ENCODE measurements around the gene CERK. TPM values are rescaled to one million over a fixed set of nuclear protein-coding genes. Genes with fewer than 3 reads are reported as not detected.

CERK gene
- total and polyA plus RNA-seq, 8 donors = 12.7 to 32.7 (median 29.5) TPM

GRCh38 chr22:46754110-46754799 is 16.2 kb upstream of the CERK start:
- peak overlapping the region in 1 of 4 donors; percentile 18 for H3K4me3 ChIP-seq

GRCh38 chr22:46753761-46754109 is 15.7 kb upstream of the CERK start:
- Histone ChIP-seq H3K36me3 (no peaks in the 10 kb centered on the region), H3K9me3 (no peaks in the 10 kb centered on the region), H3K27me3 (no peaks in the 10 kb centered on the region), H3K4me3 (peak overlapping the region in 1 of 4 donors; percentile 18), H3K4me1 (peaks cover 8 to 14% (median 9%) of the 10 kb centered on the region in 3 donors), H3K27ac (peak overlapping the region; percentile 38 to 89 (median 75))
- peak in 2 of 6 donors; percentile 53 to 54 for DNase-seq
- no peak for ATAC-seq
- no peak for TF ChIP-seq CTCF (IDR thresholded peaks at IDR 0.05)
- no peak for FAIRE-seq
- 83 to 85% methylated on average over 4 of the region's 4 CpGs for WGBS, 2 donors
- intact Hi-C loops (cut with DNase I) = loop anchor here in 1 of 3 donors (10.0 kb wide), 1 partner anchor 179 kb away; no protein-coding TSS in a partner anchor

More at GRCh38 chr22:46754110-46754799, 16.2 kb upstream of the CERK start:
- Histone ChIP-seq H3K27ac (peak overlapping the region; percentile 38 to 89 (median 75)), H3K4me1 (peaks cover 8 to 19% (median 13%) of the 10 kb centered on the region in 3 donors), H3K9me3 (no peaks in the 10 kb centered on the region), H3K36me3 (no peaks in the 10 kb centered on the region), H3K27me3 (no peaks in the 10 kb centered on the region)
- no peak for TF ChIP-seq CTCF (IDR thresholded peaks at IDR 0.05)
- FAIRE-seq (no peak), ATAC-seq (peak; percentile 90 to 93 (median 92)), DNase-seq (peak; percentile 89 to 97 (median 94))
- intact Hi-C loops (cut with DNase I) = loop anchor here in 1 of 3 donors (10.0 kb wide), 1 partner anchor 179 kb away; no protein-coding TSS in a partner anchor
- 19 to 21% methylated on average over 14 of the region's 14 CpGs for WGBS, 2 donors

GRCh38 chr22:46753360-46753759 is 15.3 kb upstream of the CERK start:
- FAIRE-seq (no peak), DNase-seq (no peak), ATAC-seq (no peak)
- no peak for TF ChIP-seq CTCF (IDR thresholded peaks at IDR 0.05)
- WGBS, 2 donors = 86 to 90% methylated on average over 8 of the region's 8 CpGs
- H3K27ac ChIP-seq = peak overlapping the region; percentile 38 to 89 (median 75)
- H3K9me3 ChIP-seq = no peaks in the 10 kb centered on the region
- H3K4me3 ChIP-seq = no peak overlapping the region
- no peaks in the 10 kb centered on the region for H3K36me3 ChIP-seq
- H3K4me1 ChIP-seq = peaks cover 8 to 10% (median 9%) of the 10 kb centered on the region in 3 donors
- no peaks in the 10 kb centered on the region for H3K27me3 ChIP-seq
- intact Hi-C loops (cut with DNase I) = loop anchor here in 1 of 3 donors (10.0 kb wide), 1 partner anchor 179 kb away; no protein-coding TSS in a partner anchor

GRCh38 chr22:46752988-46753310 is 14.9 kb upstream of the CERK start:
- ATAC-seq (no peak), DNase-seq (peak in 3 of 6 donors; percentile 51 to 65 (median 51)), FAIRE-seq (no peak)
- TF ChIP-seq CTCF (IDR thresholded peaks at IDR 0.05) = no peak
- no peak overlapping the region for H3K4me3 ChIP-seq
- no peaks in the 10 kb centered on the region for H3K9me3 ChIP-seq
- peaks cover 8 to 10% (median 9%) of the 10 kb centered on the region in 3 donors for H3K4me1 ChIP-seq
- intact Hi-C loops (cut with DNase I) = loop anchor here in 1 of 3 donors (10.0 kb wide), 1 partner anchor 178 kb away; no protein-coding TSS in a partner anchor
- WGBS, 2 donors = 94 to 95% methylated on average over 5 to 6 of the region's 6 CpGs
- H3K36me3 ChIP-seq = no peaks in the 10 kb centered on the region
- H3K27me3 ChIP-seq = no peaks in the 10 kb centered on the region
- H3K27ac ChIP-seq = peak overlapping the region in 2 of 4 donors; percentile 83 to 89
